Activated T-cell treated with anti-CD3 and anti-CD28 coated beads, Interleukin-2, amount 50 U/mL, for 72 hours (primary cell): ENCODE measurements around the gene STOML1. TPM values are rescaled to one million over a fixed set of nuclear protein-coding genes. Genes with fewer than 3 reads are reported as not detected.
A peak's percentile ranks its signal among the peaks of the same experiment; 100 is the strongest.
"Not testable (repeated sequence)": the region's sequence is repeated elsewhere in the genome, so short reads cannot be mapped to it uniquely, and the experiment has no call there.

ENCODE experiments used
- ATAC-seq, 2 donors: fragments of 150-1000 bp; cut with Tn5 transposase; replicated peaks in 1 of 2; 2 replicates each; pipeline ENCODE4 v1.10.0; 2021; ENCODE audit warnings: moderate library complexity in 2 of 2, mild to moderate bottlenecking in 1 of 2
- DNase-seq, 2 donors: peaks; one replicate each; pipeline ENCODE4 v3.0.0; 2021 to 2022; ENCODE audit warnings: mixed read lengths in 1 of 2
- H3K27ac Mint-ChIP-seq: one replicate; pipeline ENCODE4 v1.8.0; 2022; ENCODE audit warnings: mild to moderate bottlenecking, moderate library complexity, mixed read lengths
- H3K27me3 Mint-ChIP-seq: one replicate; pipeline ENCODE4 v1.8.0; 2022; ENCODE audit warnings: low read depth, mixed read lengths
- H3K36me3 Mint-ChIP-seq, 2 donors: one replicate each; pipeline ENCODE4 v1.8.0; 2022; ENCODE audit warnings: mixed read lengths in 2 of 2, mild to moderate bottlenecking in 1 of 2; ENCODE audit not compliant: insufficient read depth in 2 of 2
- H3K4me1 Mint-ChIP-seq: one replicate; pipeline ENCODE4 v1.8.0; 2022; ENCODE audit warnings: low read depth, mixed read lengths
- H3K4me3 Mint-ChIP-seq, 2 donors: one replicate each; pipeline ENCODE4 v1.8.0; 2022; ENCODE audit warnings: mild to moderate bottlenecking in 2 of 2, mixed read lengths in 2 of 2, moderate library complexity in 2 of 2
- H3K9me3 Mint-ChIP-seq, 2 donors: one replicate each; pipeline ENCODE4 v1.8.0; 2022; ENCODE audit warnings: mixed read lengths in 2 of 2
- total RNA-seq, 2 donors: library from RNA; stranded (reverse); gene quantifications; one replicate each; pipeline ENCODE4 v1.2.3, GENCODE V29; 2022

Gene STOML1
- total RNA-seq, 2 donors from 2014 or later: 7.2 to 15.1 TPM

DNA sequence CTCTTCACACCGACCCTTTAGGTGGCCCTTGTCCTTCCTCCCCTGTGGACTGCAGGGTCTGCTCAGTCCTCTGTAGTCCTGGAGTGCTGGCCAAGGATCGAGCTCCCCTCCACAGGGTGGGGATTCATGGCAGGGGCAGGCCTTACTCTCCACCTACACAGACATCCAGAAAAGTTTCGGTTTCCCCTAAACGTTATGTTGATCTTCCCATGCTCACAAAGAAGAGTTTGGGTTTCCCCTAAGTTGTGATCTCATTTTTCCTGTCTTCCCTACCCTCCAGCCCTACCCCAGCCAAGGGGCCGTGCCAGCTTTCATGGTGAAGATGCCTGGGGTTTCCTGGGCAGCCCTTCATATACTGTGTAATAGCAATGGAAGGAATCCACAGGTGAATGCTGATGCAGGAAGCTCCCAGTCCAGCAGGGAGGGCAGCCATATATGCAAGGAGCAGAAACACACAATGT lies 10.3 kb downstream of the STOML1 start:
- Mint-ChIP-seq H3K27me3 (no peaks in the 10 kb centered on the region), H3K4me1 (peaks cover 71% of the 10 kb centered on the region), H3K36me3 (no peaks in the 10 kb centered on the region), H3K9me3 (no peaks in the 10 kb centered on the region), H3K4me3 (peak overlapping the region; percentile 67 to 79), H3K27ac (peak overlapping the region; percentile 91)
- ATAC-seq (peak; percentile 46 to 47), DNase-seq (no peak)

DNA sequence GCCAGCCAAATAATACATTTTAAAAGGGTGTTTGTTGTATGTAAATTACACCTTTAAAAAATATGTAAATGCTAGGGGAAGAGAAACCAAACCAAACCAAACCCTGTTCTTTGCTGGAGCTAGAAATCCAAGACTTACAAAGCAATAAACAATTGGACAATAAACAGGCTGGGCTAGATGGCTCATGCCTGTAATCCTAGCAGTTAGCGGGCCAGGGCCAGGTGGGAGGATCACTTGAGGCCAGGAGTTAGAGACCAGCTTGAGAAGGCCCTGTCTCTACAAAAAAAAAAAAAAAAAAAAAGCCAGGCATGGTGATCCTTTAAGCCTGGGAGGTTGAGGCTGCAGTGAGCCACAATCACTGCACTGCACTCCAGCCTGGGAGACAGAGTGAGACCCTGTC lies 12.5 kb downstream of the STOML1 start:
- ATAC-seq: no peak
- Mint-ChIP-seq H3K9me3 (peaks cover 0 to 2% of the 10 kb centered on the region in 2 donors), H3K36me3 (peaks cover 0 to 5% of the 10 kb centered on the region in 2 donors), H3K27ac (no peak overlapping the region), H3K4me3 (no peak overlapping the region), H3K4me1 (peaks cover 70% of the 10 kb centered on the region), H3K27me3 (peaks cover 20% of the 10 kb centered on the region)
- no peak for DNase-seq

DNA sequence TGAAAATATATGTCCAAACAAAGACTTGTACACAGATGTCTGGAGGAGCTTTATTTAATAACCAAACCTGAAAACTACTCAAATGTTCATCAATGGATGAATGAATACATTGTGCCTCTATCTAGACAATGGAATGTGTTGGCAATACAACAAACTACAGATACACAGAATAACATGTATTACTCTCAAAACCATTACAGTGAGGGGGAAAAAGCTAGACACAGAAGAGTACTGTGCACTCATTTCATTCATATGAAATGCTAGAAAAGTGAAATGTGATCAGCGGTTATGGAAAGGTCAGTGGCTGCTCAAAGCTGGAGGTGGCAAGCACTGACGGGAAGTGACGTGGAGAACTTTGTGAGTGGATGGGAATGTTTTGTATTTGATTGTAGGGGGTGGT lies 13.2 kb downstream of the STOML1 start:
- Mint-ChIP-seq H3K36me3 (peaks cover 4 to 5% of the 10 kb centered on the region in 2 donors), H3K9me3 (peaks cover 0 to 2% of the 10 kb centered on the region in 2 donors), H3K4me1 (peaks cover 70% of the 10 kb centered on the region), H3K27me3 (peaks cover 20% of the 10 kb centered on the region), H3K27ac (no peak overlapping the region), H3K4me3 (no peak overlapping the region)
- no peak for ATAC-seq
- no peak for DNase-seq

DNA sequence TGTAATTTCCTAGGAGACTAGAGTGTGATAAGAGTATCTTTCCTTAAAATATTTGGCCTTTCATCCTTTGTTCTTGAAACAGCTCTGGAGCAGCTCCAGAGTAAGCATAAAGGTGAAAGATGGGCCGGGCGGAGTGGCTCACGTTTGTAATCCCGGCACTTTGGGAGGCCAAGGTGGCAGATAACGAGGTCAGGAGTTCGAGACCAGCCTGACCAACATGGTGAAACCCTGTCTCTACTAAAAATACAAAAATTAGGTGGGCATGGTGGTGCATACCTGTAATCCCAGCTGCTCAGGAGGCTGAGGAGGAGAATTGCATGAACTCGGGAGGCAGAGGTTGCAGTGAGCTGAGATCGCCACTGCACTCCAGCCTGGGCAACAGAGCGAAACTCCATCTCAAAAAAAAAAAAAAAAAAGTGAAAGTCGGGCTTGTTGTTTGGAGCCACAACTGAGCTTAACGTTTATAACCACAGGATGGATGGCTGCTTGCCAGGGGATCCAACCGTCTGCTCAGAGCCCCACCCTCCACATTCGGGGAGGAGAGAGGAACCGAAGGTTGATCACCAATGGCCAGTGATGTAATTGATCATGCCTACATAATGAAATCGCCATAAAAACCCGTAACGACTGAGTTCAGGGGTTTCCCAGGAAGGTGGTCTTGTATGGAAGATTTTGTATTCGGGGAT lies 16.5 kb downstream of the STOML1 start:
- Mint-ChIP-seq H3K4me1 (peaks cover 48% of the 10 kb centered on the region), H3K27ac (peak overlapping the region; percentile 75), H3K27me3 (peaks cover 20% of the 10 kb centered on the region), H3K4me3 (peak overlapping the region; percentile 61 to 74)
- H3K9me3 Mint-ChIP-seq, H3K36me3 Mint-ChIP-seq: not testable (repeated sequence)
- DNase-seq (peak in 1 of 2 donors; percentile 39), ATAC-seq (peak in 1 of 2 donors; percentile 30)

DNA sequence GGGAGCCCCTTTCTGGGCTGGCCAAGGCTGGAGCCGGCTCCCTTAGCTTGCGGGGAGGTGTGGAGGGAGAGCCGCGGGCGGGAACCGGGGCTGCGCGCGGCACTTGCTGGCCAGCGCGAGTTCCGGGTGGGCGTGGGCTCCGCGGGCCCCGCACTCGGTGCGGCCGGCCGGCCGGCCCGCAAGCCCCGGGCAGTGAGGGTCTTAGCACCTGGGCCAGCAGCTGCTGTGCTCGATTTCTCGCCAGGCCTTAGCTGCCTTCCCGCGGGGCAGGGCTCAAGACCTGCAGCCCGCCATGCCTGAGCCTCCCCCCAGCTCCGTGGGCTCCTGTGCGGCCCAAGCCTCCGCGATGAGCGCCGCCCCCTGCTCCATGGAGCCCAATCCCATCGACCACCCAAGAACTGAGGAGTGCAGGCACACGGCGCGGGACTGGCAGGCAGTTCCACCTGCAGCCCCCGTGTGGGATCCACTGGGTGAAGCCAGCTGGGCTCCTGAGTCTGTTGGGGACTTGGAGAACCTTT lies 18.4 kb downstream of the STOML1 start:
- peaks cover 20% of the 10 kb centered on the region for H3K27me3 Mint-ChIP-seq
- H3K4me1 Mint-ChIP-seq: peaks cover 42% of the 10 kb centered on the region
- not testable (repeated sequence) for H3K27ac Mint-ChIP-seq, ATAC-seq, H3K36me3 Mint-ChIP-seq, DNase-seq, H3K9me3 Mint-ChIP-seq
- H3K4me3 Mint-ChIP-seq: peak overlapping the region; percentile 58 to 62

DNA sequence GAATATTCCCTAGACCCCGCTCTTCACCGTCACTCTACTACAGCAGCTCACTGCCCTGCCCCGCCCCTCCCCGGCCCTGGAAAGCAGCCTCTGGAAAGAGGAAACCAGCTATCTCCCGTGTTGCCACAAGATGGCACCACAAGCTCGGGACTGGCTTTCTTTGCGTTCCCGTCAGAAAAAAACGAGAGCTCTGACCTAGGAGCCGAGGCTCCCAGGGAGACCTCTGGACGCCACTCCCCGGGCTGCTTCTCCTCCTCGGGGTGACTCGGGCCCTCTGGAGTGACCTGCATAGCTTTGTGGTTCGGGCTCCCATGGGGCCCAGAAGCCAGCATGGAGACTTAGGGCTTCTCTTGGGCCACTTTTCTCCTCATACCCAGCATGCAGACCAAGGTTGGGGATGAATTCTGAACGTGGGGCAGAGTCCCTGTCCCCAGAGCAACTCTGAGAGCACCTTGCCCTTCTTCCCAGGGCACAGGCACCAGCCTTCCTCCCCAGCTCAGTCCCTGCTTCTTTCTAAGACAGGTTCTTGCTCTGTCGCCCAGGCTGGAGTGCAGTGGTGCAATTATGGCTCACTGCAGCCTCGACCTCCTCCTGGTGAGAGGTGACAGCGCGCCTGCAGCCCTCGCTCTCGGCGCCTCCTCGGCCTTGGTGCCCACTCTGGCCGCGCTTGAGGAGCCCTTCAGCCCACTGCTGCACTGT lies 19.0 kb downstream of the STOML1 start:
- Mint-ChIP-seq H3K4me1 (peaks cover 38% of the 10 kb centered on the region), H3K36me3 (peaks cover 4 to 5% of the 10 kb centered on the region in 2 donors), H3K27me3 (peaks cover 20% of the 10 kb centered on the region), H3K9me3 (peaks cover 0 to 2% of the 10 kb centered on the region in 2 donors), H3K4me3 (peak overlapping the region; percentile 58 to 62), H3K27ac (no peak overlapping the region)
- ATAC-seq (peak; percentile 82 to 83), DNase-seq (peak; percentile 83 to 84)

DNA sequence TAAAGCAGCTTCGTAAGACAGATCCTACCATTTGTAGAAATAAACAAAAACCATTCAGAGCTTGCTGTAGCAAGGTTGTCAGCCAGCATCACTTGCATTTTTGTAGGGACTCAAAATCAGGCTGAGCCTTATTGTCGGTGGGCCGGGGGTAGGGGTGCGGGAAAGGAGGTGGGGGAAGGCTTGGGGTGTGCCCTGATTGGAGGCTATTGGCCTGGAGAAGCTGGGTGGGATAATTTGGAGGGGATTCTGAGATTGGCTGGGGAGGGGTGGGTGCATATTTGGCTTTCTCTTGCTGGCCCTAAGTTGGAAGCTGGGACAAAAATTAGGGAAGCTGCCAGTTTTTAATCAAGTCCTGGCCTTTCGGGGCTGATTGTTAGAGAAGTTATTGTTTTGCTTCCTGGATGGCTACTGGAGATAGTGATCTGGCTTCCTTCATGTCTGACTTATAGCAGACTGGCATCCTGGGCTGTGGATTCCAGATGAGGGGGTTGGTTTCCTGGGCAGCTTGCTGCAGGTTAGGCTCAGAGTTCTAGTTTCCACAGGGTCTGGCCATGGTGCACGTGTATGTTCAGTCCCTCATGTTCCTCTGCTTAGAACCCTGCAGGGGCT lies 22.8 kb downstream of the STOML1 start:
- ATAC-seq: no peak
- Mint-ChIP-seq H3K27ac (no peak overlapping the region), H3K9me3 (no peaks in the 10 kb centered on the region), H3K4me1 (peaks cover 39% of the 10 kb centered on the region), H3K36me3 (peaks cover 0 to under 1% of the 10 kb centered on the region in 2 donors), H3K27me3 (no peaks in the 10 kb centered on the region), H3K4me3 (no peak overlapping the region)
- no peak for DNase-seq

DNA sequence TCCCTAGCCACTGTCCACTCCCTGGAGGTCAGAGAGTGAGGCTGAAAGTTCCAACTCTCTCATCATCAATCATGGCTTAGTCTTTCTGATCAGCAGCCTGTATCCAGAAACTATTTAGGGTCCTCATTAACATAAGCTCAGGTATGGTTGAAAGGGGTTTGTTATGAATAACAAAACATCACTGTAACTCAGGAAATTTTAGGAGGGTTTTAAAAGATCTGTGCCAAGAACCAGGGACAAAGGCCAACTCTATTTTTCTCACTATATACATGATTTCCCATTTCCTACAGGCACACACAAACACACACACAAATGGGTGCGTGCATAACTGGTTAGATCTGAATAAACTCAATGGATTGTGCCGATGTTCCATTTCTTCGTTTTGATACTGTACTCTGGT lies 23.6 kb downstream of the STOML1 start:
- DNase-seq (no peak), ATAC-seq (no peak)
- H3K9me3 Mint-ChIP-seq: no peaks in the 10 kb centered on the region
- no peak overlapping the region for H3K27ac Mint-ChIP-seq
- H3K27me3 Mint-ChIP-seq: no peaks in the 10 kb centered on the region
- H3K4me3 Mint-ChIP-seq: no peak overlapping the region
- no peaks in the 10 kb centered on the region for H3K36me3 Mint-ChIP-seq
- H3K4me1 Mint-ChIP-seq: peaks cover 36% of the 10 kb centered on the region

DNA sequence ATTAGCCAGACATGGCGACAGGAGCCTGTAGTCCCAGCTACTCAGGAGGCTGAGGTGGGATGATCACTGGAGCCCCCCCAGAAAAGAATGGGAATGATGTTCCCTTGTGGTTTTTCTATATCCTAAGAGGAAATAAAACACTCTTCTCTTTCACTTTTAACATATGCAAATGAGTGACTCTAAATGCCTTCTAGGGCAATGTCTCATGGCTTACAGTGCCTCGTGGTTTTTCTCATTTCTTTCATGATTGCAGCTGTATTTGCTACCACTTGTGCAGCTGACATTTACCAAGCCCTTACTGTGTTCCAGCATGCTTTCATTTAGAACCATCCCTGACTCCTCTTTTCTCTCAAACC lies 26.4 kb downstream of the STOML1 start:
- no peaks in the 10 kb centered on the region for H3K36me3 Mint-ChIP-seq
- ATAC-seq: peak; percentile 78 to 80
- no peaks in the 10 kb centered on the region for H3K27me3 Mint-ChIP-seq
- H3K4me3 Mint-ChIP-seq: peak overlapping the region; percentile 84 to 86
- H3K4me1 Mint-ChIP-seq: peaks cover 26% of the 10 kb centered on the region
- peak in 1 of 2 donors; percentile 26 for DNase-seq
- no peaks in the 10 kb centered on the region for H3K9me3 Mint-ChIP-seq
- peak overlapping the region; percentile 21 for H3K27ac Mint-ChIP-seq

DNA sequence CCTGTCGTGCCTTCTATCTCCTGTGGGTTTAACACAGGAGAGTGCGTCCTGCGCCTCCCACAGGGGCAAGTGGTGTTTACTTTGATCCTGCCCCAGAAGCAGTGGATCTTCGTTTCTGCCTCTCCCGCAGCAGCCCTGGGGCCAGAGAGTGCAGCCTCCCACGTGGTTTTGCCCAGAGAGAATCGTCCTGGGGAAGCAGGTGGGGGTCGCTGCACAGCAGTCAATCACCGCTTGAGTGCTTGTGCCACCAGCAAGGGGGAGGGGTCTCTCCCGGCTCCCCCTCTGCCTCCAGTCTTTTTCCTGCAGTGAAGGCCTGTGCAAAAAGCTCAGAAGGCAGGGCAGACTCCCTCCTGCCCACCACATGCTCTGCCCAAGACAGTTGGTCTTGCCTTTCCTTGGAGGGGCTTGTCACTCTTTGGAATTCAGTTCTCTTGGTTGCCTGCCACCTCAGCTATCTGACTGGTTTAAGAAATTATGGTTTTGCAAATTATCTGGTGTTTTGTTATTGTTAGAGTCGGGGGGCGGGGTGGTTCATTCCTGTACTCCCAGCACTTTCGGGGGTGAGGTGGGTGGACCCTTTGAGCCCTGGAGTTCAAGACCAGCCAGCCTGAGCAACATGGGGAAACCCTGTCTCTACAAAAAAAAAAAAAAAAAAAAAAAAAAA lies 26.9 kb downstream of the STOML1 start:
- ATAC-seq: peak; percentile 74 to 75
- peak; percentile 58 to 77 for DNase-seq
- H3K4me1 Mint-ChIP-seq: peaks cover 27% of the 10 kb centered on the region
- H3K9me3 Mint-ChIP-seq: no peaks in the 10 kb centered on the region
- no peaks in the 10 kb centered on the region for H3K36me3 Mint-ChIP-seq
- no peaks in the 10 kb centered on the region for H3K27me3 Mint-ChIP-seq
- peak overlapping the region; percentile 84 to 86 for H3K4me3 Mint-ChIP-seq
- peak overlapping the region; percentile 36 for H3K27ac Mint-ChIP-seq

DNA sequence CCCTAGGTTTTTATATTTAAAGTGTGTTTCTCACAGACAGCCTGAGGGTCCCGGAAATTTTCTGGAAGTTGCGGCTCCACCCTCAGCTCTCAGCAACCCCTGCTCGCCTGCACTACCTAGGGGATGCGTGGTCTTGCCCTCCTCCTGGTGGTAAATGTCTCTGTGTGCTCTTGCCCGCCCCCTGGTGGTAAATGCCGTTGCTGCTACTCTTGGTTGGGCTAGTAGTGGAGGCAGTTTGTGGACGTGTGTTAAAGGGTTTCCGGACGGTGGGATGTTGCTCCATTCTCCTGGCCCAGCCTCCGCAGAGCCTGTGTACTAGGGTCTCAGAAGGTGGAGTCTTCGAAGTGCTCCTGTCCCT lies 27.4 kb downstream of the STOML1 start:
- H3K27me3 Mint-ChIP-seq: no peaks in the 10 kb centered on the region
- no peaks in the 10 kb centered on the region for H3K9me3 Mint-ChIP-seq
- peak; percentile 77 to 83 for ATAC-seq
- no peaks in the 10 kb centered on the region for H3K36me3 Mint-ChIP-seq
- H3K4me1 Mint-ChIP-seq: peaks cover 32% of the 10 kb centered on the region
- H3K4me3 Mint-ChIP-seq: peak overlapping the region; percentile 84 to 86
- H3K27ac Mint-ChIP-seq: peak overlapping the region; percentile 3
- peak; percentile 86 to 92 for DNase-seq

DNA sequence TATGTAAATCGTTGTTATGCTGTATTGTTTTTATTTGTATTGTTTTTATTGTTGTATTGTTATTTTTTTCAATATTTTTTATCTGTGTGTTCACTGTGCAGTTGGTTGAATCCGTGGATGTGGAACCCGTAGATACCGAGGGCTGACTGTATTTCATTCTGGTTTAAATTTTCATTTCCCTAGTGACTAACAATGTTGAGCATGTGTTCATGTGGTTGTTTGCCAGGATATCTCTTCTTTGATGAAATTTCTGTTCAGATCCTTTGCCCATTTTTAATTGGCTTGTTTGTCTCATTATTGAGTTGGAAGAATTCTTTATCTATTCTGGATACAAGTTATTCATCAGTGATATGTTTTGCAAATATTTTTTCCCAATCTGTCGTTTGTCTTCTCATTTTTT lies 29.7 kb downstream of the STOML1 start:
- Mint-ChIP-seq H3K27me3 (no peaks in the 10 kb centered on the region), H3K9me3 (no peaks in the 10 kb centered on the region), H3K27ac (peak overlapping the region; percentile 19), H3K4me1 (peaks cover 44% of the 10 kb centered on the region), H3K4me3 (no peak overlapping the region), H3K36me3 (no peaks in the 10 kb centered on the region)
- ATAC-seq: no peak
- DNase-seq: no peak
